ENCODE measurements around the gene RNASEH1.

RNASEH1 gene

GRCh38 chr2:3545788-3546478, 12.2 kb downstream of the RNASEH1 start:
- no peak for DNase-seq

DNA sequence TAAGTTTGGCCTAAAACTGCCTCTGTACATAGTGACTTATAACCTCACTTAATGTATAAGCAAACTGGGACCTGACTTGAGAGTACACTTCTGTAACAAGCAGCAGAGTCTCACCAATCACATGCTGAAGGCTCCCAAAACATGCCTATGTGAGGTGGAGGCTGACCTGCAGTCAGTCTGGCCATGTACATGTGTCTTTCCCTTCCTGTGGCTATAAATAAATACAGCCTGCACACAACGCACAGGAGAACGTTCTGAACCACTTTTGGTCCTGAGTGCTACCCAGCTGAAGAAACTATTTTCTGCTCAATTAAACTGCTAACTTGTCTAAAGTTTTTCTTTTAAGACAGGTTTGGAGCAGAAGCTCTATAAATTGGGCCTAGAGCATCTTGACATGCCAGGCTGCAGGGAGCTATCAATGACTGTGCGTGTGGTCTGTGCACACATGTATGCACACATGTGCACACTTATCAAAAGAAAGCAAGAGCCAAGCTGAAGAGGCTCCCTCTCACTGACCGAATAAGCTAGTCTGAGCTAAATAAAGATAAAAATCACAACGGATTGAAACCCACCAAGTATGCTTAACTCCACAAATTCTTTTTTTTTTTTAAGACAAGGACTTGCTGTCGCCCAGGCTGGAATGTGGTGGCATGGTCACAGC, 15.0 kb downstream of the RNASEH1 start:
- DNase-seq = no peak

DNA sequence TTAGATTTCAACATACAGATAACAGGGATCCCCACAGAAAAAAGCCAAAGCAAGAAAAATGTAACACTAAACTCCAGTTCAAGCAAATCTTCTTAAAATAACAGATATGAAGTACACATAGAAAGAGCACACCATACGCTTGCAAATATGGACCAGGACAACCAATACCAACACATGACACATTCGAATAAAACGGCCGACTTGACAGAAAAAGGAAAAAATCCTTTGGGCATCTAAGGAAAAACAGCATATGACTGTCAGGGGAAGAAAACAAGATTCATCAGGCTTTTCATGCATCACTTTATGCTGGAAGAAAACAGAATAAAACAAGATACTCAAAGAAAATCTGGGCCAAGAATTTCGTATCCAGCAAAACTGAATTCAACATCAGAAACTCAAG, 16.0 kb downstream of the RNASEH1 start:
- DNase-seq = no peak

GRCh38 chr2:3539836-3540235, 18.3 kb downstream of the RNASEH1 start:
- DNase-seq = no peak

DNA sequence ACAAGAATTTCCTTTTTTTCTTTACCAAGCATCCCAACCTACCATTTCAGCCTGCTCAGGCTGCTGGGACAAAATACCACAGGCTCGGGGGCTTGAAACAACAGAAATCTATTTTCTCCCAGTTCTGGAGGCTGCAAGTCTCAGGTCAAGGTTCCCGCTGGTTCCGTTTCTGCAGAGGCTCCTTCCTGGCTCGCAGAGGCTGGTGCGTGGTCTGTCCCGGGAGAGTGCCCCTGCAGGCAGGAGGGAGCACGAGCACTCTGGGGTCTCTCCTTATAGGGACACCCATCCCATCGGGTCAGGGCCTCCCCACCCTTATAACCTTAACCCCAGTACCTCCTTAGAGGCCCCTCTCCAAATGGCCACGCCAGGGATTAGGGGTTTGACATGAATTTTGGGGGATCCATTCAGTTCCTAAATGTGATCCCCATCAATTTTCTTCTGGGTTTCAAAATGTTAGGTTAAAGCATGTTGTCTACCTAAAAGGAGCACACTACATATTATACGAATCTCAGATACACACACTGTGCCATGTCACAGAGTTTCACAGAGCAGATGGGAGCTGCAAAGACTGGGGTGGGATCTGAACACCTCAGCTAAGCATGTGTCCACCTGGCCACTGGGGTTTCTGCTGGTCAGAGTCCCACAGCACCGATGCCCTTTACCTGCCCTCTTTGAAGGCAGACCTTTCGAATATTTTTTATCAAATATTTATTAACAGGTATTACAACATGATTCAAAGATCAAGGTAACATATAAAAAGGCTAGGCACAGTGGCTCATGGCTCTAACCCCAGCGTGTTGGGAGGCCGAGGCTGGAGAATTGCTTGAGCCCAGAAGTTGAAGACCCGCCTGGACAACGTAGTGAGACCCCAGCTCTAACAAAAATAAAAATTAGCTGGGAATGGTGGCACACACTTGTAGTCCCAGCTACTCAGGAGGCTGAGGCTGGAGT, 21.2 kb downstream of the RNASEH1 start:
- DNase-seq = no peak

DNA sequence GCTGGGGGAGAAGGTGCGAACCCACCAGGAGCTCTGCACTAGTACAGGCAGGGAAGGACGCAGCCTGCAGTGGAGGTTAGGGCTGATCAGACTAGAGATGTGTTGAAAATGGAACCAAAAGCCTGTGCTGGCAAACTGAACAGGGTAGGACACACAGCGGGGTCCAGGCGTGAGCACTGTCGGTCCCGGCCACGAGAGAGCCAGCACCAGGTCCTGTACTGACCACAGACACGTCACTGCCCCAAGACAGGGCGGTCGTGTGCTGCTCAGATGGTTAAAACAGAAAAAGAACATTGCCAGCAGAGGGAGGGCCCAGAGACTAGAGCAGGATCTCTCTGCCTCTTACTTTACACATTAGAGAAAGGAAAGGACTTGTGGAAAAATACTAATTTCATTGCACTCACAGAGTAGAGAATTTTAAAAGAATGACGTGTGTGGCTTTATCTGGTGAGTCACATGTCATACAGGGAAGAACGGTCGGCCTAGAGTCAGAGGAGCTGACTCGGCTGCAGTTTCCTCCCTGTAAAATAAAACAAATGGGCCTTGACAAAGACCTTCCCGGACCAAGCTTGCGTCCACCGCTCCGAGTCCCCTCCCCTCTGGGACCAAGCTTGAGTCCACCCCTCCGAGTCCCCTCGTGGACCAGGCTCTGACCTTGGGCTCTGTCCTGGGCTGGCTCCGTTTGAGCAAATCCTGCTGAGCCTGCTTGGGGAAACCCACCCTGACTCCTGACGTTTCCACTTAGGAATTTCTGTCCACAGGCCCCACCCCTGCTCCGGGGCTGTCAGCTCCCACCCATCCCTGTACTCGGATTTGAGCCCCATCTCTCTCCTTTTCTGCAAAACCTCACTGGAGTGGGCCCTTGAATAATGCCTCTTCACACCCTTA, 22.1 kb downstream of the RNASEH1 start:
- no peak for DNase-seq

GRCh38 chr2:3535467-3535793, 22.7 kb downstream of the RNASEH1 start:
- no peak for DNase-seq

- DNase-seq = no peak
Measured at GRCh38 chr2:3534251-3534814, 23.8 kb downstream of the RNASEH1 start.

- no peak for DNase-seq
Measured at GRCh38 chr2:3533836-3534235, 24.3 kb downstream of the RNASEH1 start.

DNA sequence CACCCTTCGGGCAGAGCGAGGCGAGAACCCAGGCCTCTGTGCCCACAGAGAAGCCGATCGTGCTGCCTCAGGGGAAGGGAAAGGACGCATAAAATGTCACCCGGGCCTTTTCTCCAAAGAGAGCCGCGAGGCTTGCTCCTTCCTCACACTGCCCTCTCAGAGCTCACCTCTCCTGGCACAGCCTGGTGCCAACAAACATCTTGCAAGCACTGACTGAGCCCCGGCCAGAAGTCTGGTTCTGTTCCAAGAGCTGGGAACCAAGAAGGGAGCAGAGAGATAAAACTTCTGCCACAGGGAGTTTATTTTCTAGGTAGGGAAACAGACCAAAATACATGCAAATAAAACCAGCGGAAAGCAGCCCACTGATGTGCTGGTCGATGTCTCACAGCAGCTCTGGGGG, 25.2 kb downstream of the RNASEH1 start:
- DNase-seq = no peak

- DNase-seq = no peak
Measured at GRCh38 chr2:3529316-3530025, 28.7 kb downstream of the RNASEH1 start.

GRCh38 chr2:3527886-3528785, 30.0 kb downstream of the RNASEH1 start:
- DNase-seq = no peak

DNA sequence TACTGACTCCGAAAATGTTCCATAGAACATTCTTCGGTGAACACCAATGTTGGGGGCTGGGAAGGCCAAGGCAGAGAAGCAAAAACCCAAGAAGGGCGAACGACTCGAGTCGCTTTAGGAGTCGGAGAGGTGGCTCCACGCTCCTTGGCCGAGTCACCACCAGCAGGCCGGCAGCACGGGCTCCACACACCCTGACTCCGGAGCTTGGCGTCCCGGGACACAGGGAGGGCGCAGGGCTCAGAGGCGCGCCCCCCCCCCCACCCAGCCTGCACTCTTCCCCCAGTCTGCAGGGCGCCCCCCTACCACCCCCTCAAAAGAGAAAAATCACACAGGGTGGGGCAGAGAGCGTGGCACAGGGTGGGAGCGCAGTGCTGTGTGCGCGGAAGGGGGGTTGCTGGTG, 31.3 kb downstream of the RNASEH1 start:
- DNase-seq = no peak

GRCh38 chr2:3523551-3524041, 34.5 kb downstream of the RNASEH1 start:
- DNase-seq = no peak

- no peak for DNase-seq
Measured at GRCh38 chr2:3522961-3523421, 35.1 kb downstream of the RNASEH1 start.

GRCh38 chr2:3520591-3520990, 37.5 kb downstream of the RNASEH1 start:
- DNase-seq = no peak

- DNase-seq = peak in 1 of 2 experiments; percentile 12
Measured at GRCh38 chr2:3519255-3520205, 38.6 kb downstream of the RNASEH1 start, which contains the start of gene ADI1. Gene ADI1, minus strand, starts transcription at chr2:3519531. Its CDS starts 44 bp downstream, at chr2:3519487.

- peak in 1 of 2 experiments; percentile 70 for DNase-seq
Measured at GRCh38 chr2:3518496-3519254, 39.5 kb downstream of the RNASEH1 start.
